HG03066 (cell line): Measurements from ENCODE around the gene DBF4B.

Experiments used
- ATAC-seq: cut with Tn5 transposase; IDR thresholded peaks from one replicate; pipeline ENCODE4 v1.9.1; 2021; ENCODE audit warnings: low read depth; ENCODE audit not compliant: unreplicated experiment

Gene DBF4B

DNA sequence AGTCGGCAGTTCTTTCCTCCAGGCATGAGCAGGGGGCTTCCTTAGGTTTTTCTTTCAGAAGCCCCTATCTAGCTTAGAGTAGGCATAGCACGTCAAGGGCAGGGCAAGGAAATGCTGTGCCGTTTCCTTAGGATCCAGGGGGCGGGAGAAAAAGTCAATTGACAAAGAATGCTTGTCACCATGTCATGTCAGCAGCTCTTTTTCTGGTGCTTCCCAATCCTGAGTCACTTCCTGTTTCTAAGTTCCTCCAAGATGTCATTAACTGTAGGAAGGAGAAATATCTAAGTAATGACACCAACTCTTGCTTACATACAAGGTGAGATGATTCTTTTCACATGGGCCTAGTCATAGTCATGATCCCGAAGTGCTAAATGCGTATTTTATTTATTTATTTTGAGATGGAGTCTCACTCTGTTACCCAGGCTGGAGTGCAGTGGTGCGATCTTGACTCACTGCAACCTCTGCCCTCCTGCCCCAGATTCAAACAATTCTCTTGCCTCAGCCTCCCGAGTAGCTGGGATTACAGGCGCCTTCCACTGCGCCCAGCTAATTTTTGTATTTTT, 86.5 kb downstream of the DBF4B start:
- ATAC-seq = no peak

DNA sequence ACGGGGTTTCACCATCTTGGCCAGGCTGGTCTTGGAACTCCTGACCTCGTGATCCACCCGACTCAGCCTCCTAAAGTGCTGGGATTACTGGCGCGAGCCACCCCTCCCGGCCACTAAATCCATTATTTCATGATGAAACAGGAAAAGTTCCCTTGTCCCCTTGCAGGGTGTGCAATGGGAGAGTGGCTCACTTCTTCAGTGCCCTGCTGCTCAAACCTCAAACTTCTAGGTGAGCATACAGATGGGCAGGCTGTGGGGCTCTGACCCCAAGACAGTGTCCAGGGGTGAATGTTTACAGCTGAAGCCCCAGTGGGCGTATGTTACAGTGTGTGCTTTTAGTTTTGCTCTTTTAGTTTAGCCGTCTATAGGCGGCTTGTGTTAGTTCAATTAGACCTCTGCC, 87.0 kb downstream of the DBF4B start:
- no peak for ATAC-seq

DNA sequence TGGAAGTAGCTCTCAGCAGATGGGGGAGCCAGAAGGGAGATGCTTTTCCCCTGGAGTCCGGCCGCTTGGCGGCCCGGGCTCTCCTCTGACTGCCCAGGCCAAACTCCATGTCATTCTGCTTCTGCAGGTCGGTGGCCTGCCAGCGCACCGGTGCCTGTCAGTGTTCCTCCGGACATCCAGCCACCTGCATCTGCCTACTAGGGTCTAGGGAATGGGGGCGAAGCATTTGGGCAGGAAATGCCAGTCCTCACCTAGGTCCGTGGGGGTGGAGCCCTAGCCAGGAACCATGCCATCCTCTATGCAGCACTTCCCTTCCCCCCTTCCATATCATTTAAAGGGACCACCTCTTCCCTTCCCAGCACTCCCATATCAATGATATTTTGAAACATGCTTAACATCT, 87.5 kb downstream of the DBF4B start:
- ATAC-seq = no peak

DNA sequence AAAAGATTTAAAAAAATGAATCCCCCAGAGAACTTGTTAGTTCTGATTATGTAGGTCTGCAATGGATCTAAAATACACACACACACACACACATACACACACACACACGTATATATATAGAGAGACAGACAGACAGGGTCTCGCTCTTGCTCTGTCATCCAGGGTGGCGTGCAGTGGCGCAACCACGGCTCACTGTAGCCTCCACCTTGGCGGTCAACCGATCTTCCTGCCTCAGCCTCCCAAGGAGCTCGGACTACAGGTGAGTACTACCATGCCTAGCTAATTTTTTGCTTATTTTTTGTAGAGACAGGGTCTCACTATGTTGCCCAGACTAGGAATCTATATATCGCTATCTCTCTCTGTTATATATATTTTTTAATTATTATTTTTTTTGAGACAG, 88.3 kb downstream of the DBF4B start:
- ATAC-seq = no peak

DNA sequence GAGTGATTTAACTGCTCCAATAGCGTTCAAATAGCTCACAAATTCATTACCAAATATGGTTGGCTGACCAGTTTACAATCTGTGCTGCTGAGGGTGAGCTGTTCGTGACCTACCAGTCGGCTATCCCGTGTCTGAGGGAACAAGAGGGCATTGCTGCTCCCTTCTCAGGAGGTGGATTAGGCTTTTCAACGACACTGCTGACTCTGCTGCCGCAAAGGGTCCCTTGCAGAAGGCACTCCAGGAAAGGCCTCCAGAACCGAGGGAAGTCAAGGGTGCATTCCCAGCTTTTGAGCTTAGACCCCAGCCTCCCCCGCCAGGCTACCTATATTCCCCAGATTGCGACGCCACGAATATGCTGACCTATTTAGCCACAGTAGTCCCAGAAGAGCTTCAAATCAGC, 89.3 kb downstream of the DBF4B start:
- ATAC-seq = no peak

DNA sequence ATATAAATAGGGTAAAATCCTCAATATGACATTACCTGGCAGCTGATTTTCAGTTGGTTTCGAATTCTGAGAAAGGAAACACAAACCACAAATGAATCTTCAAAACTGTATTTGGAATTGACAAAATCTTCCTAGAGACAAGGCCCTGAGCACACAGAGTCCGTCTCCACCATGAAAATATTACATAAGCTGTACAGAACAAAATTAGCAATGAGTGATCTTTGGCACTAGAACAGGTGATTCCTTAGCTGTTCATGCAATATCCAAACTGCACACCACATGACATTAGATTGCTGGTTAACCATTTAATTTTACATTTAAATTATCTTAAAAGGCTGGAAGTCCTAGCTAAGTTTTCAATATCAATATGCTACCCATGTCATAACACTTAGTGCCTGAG, 89.9 kb downstream of the DBF4B start:
- ATAC-seq = no peak
